PC-3 (cell line): ENCODE measurements around the gene FGFR3.

Experiments used
- CTCF ChIP-seq: fragments of 300-600 bp; sonication (generic); conservative IDR thresholded peaks from 2 replicates; pipeline ENCODE4 v1.5.1; 2017; ENCODE audit warnings: antibody characterized with exemption, low read depth, mild to moderate bottlenecking, low read length
- EZH2 ChIP-seq: fragments of 300-600 bp; sonication (generic); IDR thresholded peaks from one replicate; pipeline ENCODE4 v1.6.1; 2017; ENCODE audit warnings: antibody characterized with exemption, mild to moderate bottlenecking, low read length; ENCODE audit not compliant: unreplicated experiment
- EZH2phosphoT487 ChIP-seq: fragments of 300-600 bp; sonication (generic); IDR thresholded peaks from 2 replicates; pipeline ENCODE4 v1.6.1; 2018; ENCODE audit warnings: mild to moderate bottlenecking, antibody characterized with exemption, low read length, borderline replicate concordance

GRCh38 chr4:1802151-1802715 is 9.1 kb downstream of the FGFR3 start:
- TF ChIP-seq CTCF = no peak
- TF ChIP-seq EZH2 = no peak
- TF ChIP-seq EZH2phosphoT487 = no peak
